ENCODE results near the gene HOXA4. TPM values are rescaled to one million over a fixed set of nuclear protein-coding genes. Genes with fewer than 3 reads are reported as not detected.

The HOXA4 gene
- total RNA-seq, 1 experiment from 2014 or later, result not detected

DNA sequence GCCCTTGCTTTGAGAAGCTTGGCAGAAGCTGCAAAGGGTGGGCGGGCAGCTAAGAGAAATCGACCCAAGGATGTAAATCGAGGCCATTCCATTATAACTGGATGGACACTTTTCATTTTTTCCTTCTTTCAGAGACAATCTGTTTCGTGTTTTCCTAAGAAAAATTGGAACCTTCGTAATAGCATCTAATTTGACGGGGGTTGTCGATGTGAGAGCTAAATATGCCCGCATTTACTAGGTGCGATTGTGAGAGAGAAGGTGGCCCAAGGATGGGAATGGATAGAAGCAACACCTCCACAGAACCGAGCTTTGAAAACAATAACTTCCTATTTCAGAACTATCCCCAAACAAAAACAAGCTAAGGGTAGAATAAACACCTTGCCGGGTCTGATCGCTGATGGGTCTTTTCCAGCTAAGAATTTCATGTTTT lies 848 bp upstream of the HOXA4 start:
- Mint-ChIP-seq H3K36me3 (no peaks in the 10 kb centered on the region; the same call in 1 of the 2 replicates), H3K27me3 (ENCODE audit: low read depth) (peaks cover 96% of the 10 kb centered on the region), H3K4me1 (peaks cover 12% of the 10 kb centered on the region; the same call in 1 of the 2 replicates), H3K9me3 (no peaks in the 10 kb centered on the region), H3K4me3 (peak overlapping the region; percentile 57), H3K27ac (no peak overlapping the region)
- ChIA-PET CTCF (interaction anchor here (0.9 to 2.6 kb wide), 5 partner anchors 12 to 450 kb away, joined by 4 to 7 read pairs (median 4); partner anchors contain the start of gene HOXA5), POLR2A (interaction anchor here (0.8 kb wide), 1 partner anchor 259 kb away, joined by 3 read pairs; no protein-coding TSS in a partner anchor)
- DNase-seq (ENCODE audit: low spot score) (no peak), ATAC-seq (no peak)
- no peak for TF ChIP-seq FOXJ3 (CRISPR knock-in tag; IDR thresholded peaks at IDR 0.05; ENCODE audit: borderline replicate concordance)
- TF ChIP-seq SMAD4 (CRISPR knock-in tag; IDR thresholded peaks at IDR 0.05), result no peak
- no peak for TF ChIP-seq ZNF263 (CRISPR knock-in tag; IDR thresholded peaks at IDR 0.05; ENCODE audit: low read depth)
- TF ChIP-seq ATF1 (CRISPR knock-in tag; IDR thresholded peaks at IDR 0.05), result no peak
- no peak for TF ChIP-seq GABPB1 (CRISPR knock-in tag; IDR thresholded peaks at IDR 0.05)
- TF ChIP-seq ZNF425 (CRISPR knock-in tag; conservative IDR thresholded peaks at IDR 0.05), result no peak
- TF ChIP-seq TP53 (CRISPR knock-in tag; IDR thresholded peaks at IDR 0.05), result no peak
- TF ChIP-seq, protein P1, sequence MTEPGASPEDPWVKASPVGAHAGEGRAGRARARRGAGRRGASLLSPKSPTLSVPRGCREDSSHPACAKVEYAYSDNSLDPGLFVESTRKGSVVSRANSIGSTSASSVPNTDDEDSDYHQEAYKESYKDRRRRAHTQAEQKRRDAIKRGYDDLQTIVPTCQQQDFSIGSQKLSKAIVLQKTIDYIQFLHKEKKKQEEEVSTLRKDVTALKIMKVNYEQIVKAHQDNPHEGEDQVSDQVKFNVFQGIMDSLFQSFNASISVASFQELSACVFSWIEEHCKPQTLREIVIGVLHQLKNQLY (CRISPR knock-in tag; IDR thresholded peaks at IDR 0.05), result no peak
- TF ChIP-seq ESRRA (CRISPR knock-in tag; IDR thresholded peaks at IDR 0.05; ENCODE audit: borderline replicate concordance), result no peak

DNA sequence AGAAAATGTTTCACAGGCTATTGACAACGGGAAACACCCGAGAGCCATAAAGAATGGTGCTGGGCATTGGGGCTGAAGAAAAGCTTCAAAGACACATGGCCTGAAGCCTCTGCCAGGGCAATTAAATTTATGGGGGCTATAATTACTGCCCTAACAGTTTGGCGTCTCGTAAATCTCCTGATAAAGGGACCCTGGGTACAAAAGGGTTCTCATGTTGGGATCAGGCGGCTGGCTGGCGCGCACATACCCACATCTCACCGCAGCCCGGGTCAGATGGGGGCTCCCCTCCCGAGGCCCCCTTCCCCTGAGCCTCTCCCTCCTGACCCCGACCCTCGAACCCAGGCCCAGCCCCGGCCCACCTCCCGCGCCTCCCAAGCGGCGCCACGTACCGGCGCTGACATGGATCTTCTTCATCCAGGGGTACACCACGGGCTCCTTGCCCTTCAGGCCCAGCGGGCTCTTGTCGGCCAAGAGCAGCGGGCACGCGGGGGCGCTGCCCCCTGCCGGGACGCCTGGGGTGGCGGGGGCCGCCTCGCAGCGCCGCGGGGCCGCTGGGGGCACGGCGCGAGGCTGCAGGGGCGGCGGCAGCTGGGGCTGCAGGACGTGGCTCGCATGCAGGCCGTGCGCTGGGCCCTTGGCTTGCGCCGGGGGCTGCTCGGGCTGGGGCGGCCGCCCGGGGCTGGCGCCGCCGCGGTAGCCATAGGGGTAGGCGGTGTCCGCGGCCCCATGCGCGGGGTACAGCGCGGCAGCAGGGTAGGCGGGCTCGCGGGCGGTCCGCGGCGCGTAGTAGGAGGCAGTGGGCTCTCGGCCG lies 623 bp downstream of the HOXA4 start:
- ATAC-seq (peak; percentile 39), DNase-seq (ENCODE audit: low spot score) (no peak)
- no peaks in the 10 kb centered on the region for H3K9me3 Mint-ChIP-seq
- TF ChIP-seq ETV6 (CRISPR knock-in tag; IDR thresholded peaks at IDR 0.05) (no peak), HMGA2 (CRISPR knock-in tag; IDR thresholded peaks at IDR 0.05) (no peak), ESRRA (CRISPR knock-in tag; IDR thresholded peaks at IDR 0.05; ENCODE audit: borderline replicate concordance) (no peak), USF1 (CRISPR knock-in tag; IDR thresholded peaks at IDR 0.05) (no peak)
- TF ChIP-seq, protein P2, sequence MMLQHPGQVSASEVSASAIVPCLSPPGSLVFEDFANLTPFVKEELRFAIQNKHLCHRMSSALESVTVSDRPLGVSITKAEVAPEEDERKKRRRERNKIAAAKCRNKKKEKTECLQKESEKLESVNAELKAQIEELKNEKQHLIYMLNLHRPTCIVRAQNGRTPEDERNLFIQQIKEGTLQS (CRISPR knock-in tag; conservative IDR thresholded peaks at IDR 0.05), result no peak
- H3K4me1 Mint-ChIP-seq, result peaks cover 9% of the 10 kb centered on the region; the same call in 1 of the 2 replicates
- ChIA-PET CTCF (interaction anchor here (1.0 to 2.6 kb wide), 3 partner anchors 13 to 50 kb away, joined by 3 to 7 read pairs (median 4); no protein-coding TSS in a partner anchor), POLR2A (no interaction called here)
- H3K4me3 Mint-ChIP-seq, result no peak overlapping the region
- H3K27me3 Mint-ChIP-seq (ENCODE audit: low read depth), result peaks cover 96% of the 10 kb centered on the region
- H3K36me3 Mint-ChIP-seq, result no peaks in the 10 kb centered on the region; the same call in 1 of the 2 replicates
- no peak overlapping the region for H3K27ac Mint-ChIP-seq

GRCh38 chr7:27128776-27129728 lies 1.5 kb downstream of the HOXA4 start:
- H3K9me3 Mint-ChIP-seq, result no peaks in the 10 kb centered on the region
- CTCF ChIA-PET, result interaction anchor here (1.1 to 2.6 kb wide), 3 partner anchors 32 to 51 kb away, joined by 5 to 7 read pairs (median 6); no protein-coding TSS in a partner anchor
- POLR2A ChIA-PET, result interaction anchor here (0.5 kb wide), 1 partner anchor 278 kb away, joined by 3 read pairs; no protein-coding TSS in a partner anchor
- no peaks in the 10 kb centered on the region; the same call in 1 of the 2 replicates for H3K36me3 Mint-ChIP-seq
- H3K4me1 Mint-ChIP-seq, result peaks cover 12% of the 10 kb centered on the region
- DNase-seq (ENCODE audit: low spot score) (no peak), ATAC-seq (no peak)
- H3K27me3 Mint-ChIP-seq (ENCODE audit: low read depth), result peaks cover 96% of the 10 kb centered on the region
- H3K27ac Mint-ChIP-seq, result no peak overlapping the region
- peak overlapping the region; percentile 2; the same call in 1 of the 2 replicates for H3K4me3 Mint-ChIP-seq
- TF ChIP-seq, protein P1 (CRISPR knock-in tag; IDR thresholded peaks at IDR 0.05), result no peak
- TF ChIP-seq, protein P3, sequence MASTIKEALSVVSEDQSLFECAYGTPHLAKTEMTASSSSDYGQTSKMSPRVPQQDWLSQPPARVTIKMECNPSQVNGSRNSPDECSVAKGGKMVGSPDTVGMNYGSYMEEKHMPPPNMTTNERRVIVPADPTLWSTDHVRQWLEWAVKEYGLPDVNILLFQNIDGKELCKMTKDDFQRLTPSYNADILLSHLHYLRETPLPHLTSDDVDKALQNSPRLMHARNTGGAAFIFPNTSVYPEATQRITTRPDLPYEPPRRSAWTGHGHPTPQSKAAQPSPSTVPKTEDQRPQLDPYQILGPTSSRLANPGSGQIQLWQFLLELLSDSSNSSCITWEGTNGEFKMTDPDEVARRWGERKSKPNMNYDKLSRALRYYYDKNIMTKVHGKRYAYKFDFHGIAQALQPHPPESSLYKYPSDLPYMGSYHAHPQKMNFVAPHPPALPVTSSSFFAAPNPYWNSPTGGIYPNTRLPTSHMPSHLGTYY (CRISPR knock-in tag; IDR thresholded peaks at IDR 0.05), result no peak
- TF ChIP-seq TP53 (CRISPR knock-in tag; IDR thresholded peaks at IDR 0.05) (no peak), OVOL2 (CRISPR knock-in tag; IDR thresholded peaks at IDR 0.05; ENCODE audit: borderline replicate concordance) (no peak), GRHL2 (CRISPR knock-in tag; IDR thresholded peaks at IDR 0.05; ENCODE audit: insufficient replicate concordance, severe bottlenecking) (no peak), ZNF263 (CRISPR knock-in tag; IDR thresholded peaks at IDR 0.05; ENCODE audit: low read depth) (no peak), SMAD4 (CRISPR knock-in tag; IDR thresholded peaks at IDR 0.05) (no peak)
- TF ChIP-seq, protein P4, sequence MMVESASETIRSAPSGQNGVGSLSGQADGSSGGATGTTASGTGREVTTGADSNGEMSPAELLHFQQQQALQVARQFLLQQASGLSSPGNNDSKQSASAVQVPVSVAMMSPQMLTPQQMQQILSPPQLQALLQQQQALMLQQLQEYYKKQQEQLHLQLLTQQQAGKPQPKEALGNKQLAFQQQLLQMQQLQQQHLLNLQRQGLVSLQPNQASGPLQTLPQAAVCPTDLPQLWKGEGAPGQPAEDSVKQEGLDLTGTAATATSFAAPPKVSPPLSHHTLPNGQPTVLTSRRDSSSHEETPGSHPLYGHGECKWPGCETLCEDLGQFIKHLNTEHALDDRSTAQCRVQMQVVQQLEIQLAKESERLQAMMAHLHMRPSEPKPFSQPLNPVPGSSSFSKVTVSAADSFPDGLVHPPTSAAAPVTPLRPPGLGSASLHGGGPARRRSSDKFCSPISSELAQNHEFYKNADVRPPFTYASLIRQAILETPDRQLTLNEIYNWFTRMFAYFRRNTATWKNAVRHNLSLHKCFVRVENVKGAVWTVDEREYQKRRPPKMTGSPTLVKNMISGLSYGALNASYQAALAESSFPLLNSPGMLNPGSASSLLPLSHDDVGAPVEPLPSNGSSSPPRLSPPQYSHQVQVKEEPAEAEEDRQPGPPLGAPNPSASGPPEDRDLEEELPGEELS (CRISPR knock-in tag; IDR thresholded peaks at IDR 0.05), result no peak
- TF ChIP-seq, protein P2 (CRISPR knock-in tag; conservative IDR thresholded peaks at IDR 0.05), result no peak

Data from WTC11 (cell line).